K562 (cell line): ENCODE results near the gene MDC1. TPM values are rescaled to one million over a fixed set of nuclear protein-coding genes. Genes with fewer than 3 reads are reported as not detected.

Source experiments
- ARID2 ChIP-seq: fragments of 450-650 bp; IDR thresholded peaks from 2 replicates; pipeline ENCODE4 v1.6.1; 2017; ENCODE audit warnings: antibody characterized with exemption, mild to moderate bottlenecking
- BRF1 ChIP-seq: IDR thresholded peaks from 3 replicates; pipeline ENCODE4 v1.6.1; 2011; ENCODE audit warnings: borderline replicate concordance, mild to moderate bottlenecking; ENCODE audit not compliant: insufficient read length; ENCODE audit errors: extremely low read depth
- CBFA2T2 ChIP-seq: fragments of 450-650 bp; conservative IDR thresholded peaks from 2 replicates; pipeline ENCODE4 v1.6.1; 2017; ENCODE audit warnings: mild to moderate bottlenecking
- EP300 ChIP-seq: IDR thresholded peaks from 2 replicates; pipeline ENCODE4 v1.6.1; 2012; ENCODE audit warnings: low read length, improper control_type of control experiment
- GTF2A2 ChIP-seq: IDR thresholded peaks from 2 replicates; pipeline ENCODE4 v1.6.1; 2016; ENCODE audit warnings: mild to moderate bottlenecking, missing genetic modification characterization, missing compliant biosample characterization
- JUND ChIP-seq, 2 experiments: IDR thresholded peaks; 2 replicates in 1 of 2; 3 replicates in 1 of 2; pipeline ENCODE4 v1.6.1; 2011; ENCODE audit warnings: borderline replicate concordance in 2 of 2, low read depth in 2 of 2, low read length in 2 of 2, improper control_type of control experiment in 1 of 2, missing biosample characterization in 1 of 2, missing genetic modification characterization in 1 of 2, missing genetic modification reagents in 1 of 2
- KDM5B ChIP-seq: fragments of 200-600 bp; sonication (generic); IDR thresholded peaks from 2 replicates; pipeline ENCODE4 v1.6.1; 2012; ENCODE audit warnings: low read depth, mild to moderate bottlenecking, moderate library complexity, low read length, control low read depth, inconsistent platforms; ENCODE audit not compliant: insufficient replicate concordance
- MAFF ChIP-seq: IDR thresholded peaks from 2 replicates; pipeline ENCODE4 v1.6.1; 2012; ENCODE audit warnings: low read length, improper control_type of control experiment
- MAZ ChIP-seq, 2 experiments: fragments of 450-650 bp in 1 of 2; sonication (generic) in 1 of 2; formaldehyde crosslinking; IDR thresholded peaks in 1 of 2; conservative IDR thresholded peaks in 1 of 2; 2 replicates each; pipeline versions ENCODE4 v1.4.0 to v1.5.0; 2020; ENCODE audit warnings: mild to moderate bottlenecking in 1 of 2, missing genetic modification reagents in 1 of 2
- NR2C1 ChIP-seq, 2 experiments: fragments of 450-650 bp; IDR thresholded peaks; 2 replicates each; pipeline ENCODE4 v1.6.1; 2017; ENCODE audit warnings: mild to moderate bottlenecking in 2 of 2, antibody characterized with exemption in 1 of 2, inconsistent platforms in 1 of 2, missing compliant biosample characterization in 1 of 2, missing genetic modification characterization in 1 of 2
- PHB ChIP-seq: fragments of 250-450 bp; sonication (Bioruptor Pico); IDR thresholded peaks from 2 replicates; pipeline ENCODE4 v1.5.0; 2021
- PHF8 ChIP-seq: fragments of 200-600 bp; sonication (generic); IDR thresholded peaks from 2 replicates; pipeline ENCODE4 v1.6.1; 2012; ENCODE audit warnings: mixed run types, mild to moderate bottlenecking, inconsistent platforms, low read length, moderate library complexity, borderline replicate concordance
- PREB ChIP-seq: sonication (generic); formaldehyde crosslinking; IDR thresholded peaks from 2 replicates; pipeline ENCODE4 v1.8.1; 2023; ENCODE audit warnings: mild to moderate bottlenecking, missing genetic modification reagents
- RNF219 ChIP-seq: fragments of 250-450 bp; sonication (Bioruptor Pico); IDR thresholded peaks from 2 replicates; pipeline ENCODE4 v1.5.0; 2022; ENCODE audit warnings: mild to moderate bottlenecking
- SMARCE1 ChIP-seq: fragments of 450-650 bp; IDR thresholded peaks from 2 replicates; pipeline ENCODE4 v1.7.1; 2016; ENCODE audit warnings: mild to moderate bottlenecking
- ZKSCAN3 ChIP-seq: fragments of 250-450 bp; sonication (Bioruptor Pico); IDR thresholded peaks from 2 replicates; pipeline ENCODE4 v1.4.0; 2020
- ZNF655 ChIP-seq: fragments of 250-450 bp; sonication (Bioruptor Pico); IDR thresholded peaks from 2 replicates; pipeline ENCODE4 v1.5.0; 2021
- polyA plus RNA-seq, 8 experiments: library from polyadenylated mRNA; depleted of rRNA in 4 of 8; stranded (reverse) in 5 of 8; unstranded in 3 of 8; fragments of >200 nt; fragmentation: Nextera tagmentation in 2 of 8; fragmentation: Illumina TruSeq in 1 of 8; extraction: Ambion mirVana in 2 of 8; extraction: Trizol in 1 of 8; gene quantifications; 2 replicates each; pipeline versions ENCODE4 v1.2.1 to v1.2.3, GENCODE V29; 2011 to 2014; ENCODE audit warnings: inconsistent platforms in 1 of 8, missing spikeins in 1 of 8
- total RNA-seq, 7 experiments: library from RNA; depleted of rRNA in 6 of 7; stranded (reverse); fragments of >200 nt in 6 of 7; fragmentation: Illumina TruSeq in 2 of 7; extraction: Trizol in 2 of 7; gene quantifications; 2 replicates each; pipeline versions ENCODE4 v1.2.1 to v1.2.3, GENCODE V29; 2011 to 2021; ENCODE audit warnings: low replicate concordance in 1 of 7
- TF ChIP-seq, protein P1 (sequence below): fragments of 450-650 bp; IDR thresholded peaks from 2 replicates; pipeline ENCODE4 v1.6.1; 2014; ENCODE audit warnings: low read depth, mild to moderate bottlenecking, moderate library complexity, borderline replicate concordance
- TF ChIP-seq, protein P2 (sequence below): fragments of 450-650 bp; formaldehyde crosslinking; conservative IDR thresholded peaks from 2 replicates; pipeline ENCODE4 v1.4.0; 2022; ENCODE audit warnings: mild to moderate bottlenecking, missing genetic modification characterization

The MDC1 gene
- total and polyA plus RNA-seq, 9 of the 15 experiments (the other 6 are each of a cell fraction or from before 2014, with no cell fraction given) = 8.2 to 114 (median 20.0) TPM

GRCh38 chr6:30684386-30685156, 32.5 kb downstream of the MDC1 start (continued):
- TF ChIP-seq PREB (CRISPR knock-in tag) = no peak
- no peak for TF ChIP-seq CBFA2T2
- TF ChIP-seq KDM5B = peak; percentile 8
- TF ChIP-seq NR2C1 (IDR thresholded peaks at IDR 0.05) = no peak
- TF ChIP-seq NR2C1 (tag; IDR thresholded peaks at IDR 0.05) = no peak
- no peak for TF ChIP-seq ZNF655 (CRISPR knock-in tag)
- no peak for TF ChIP-seq ZKSCAN3 (CRISPR knock-in tag)
- TF ChIP-seq, protein P1, sequence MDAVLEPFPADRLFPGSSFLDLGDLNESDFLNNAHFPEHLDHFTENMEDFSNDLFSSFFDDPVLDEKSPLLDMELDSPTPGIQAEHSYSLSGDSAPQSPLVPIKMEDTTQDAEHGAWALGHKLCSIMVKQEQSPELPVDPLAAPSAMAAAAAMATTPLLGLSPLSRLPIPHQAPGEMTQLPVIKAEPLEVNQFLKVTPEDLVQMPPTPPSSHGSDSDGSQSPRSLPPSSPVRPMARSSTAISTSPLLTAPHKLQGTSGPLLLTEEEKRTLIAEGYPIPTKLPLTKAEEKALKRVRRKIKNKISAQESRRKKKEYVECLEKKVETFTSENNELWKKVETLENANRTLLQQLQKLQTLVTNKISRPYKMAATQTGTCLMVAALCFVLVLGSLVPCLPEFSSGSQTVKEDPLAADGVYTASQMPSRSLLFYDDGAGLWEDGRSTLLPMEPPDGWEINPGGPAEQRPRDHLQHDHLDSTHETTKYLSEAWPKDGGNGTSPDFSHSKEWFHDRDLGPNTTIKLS = no peak
- no peak for TF ChIP-seq MAFF
- TF ChIP-seq ARID2 = 0 out of 2 replicates have a peak, but pooled peaks have one; percentile 24
- no peak for TF ChIP-seq GTF2A2 (tag)
- TF ChIP-seq JUND (IDR thresholded peaks at IDR 0.05; ENCODE audit: borderline replicate concordance, low read depth, low read length) = 0 out of 2 replicates have a peak, but pooled peaks have one; percentile 4
- TF ChIP-seq JUND (tag; IDR thresholded peaks at IDR 0.05; ENCODE audit: borderline replicate concordance, low read depth, low read length) = no peak; the same call in 2 of the 3 replicates
- TF ChIP-seq EP300 = no peak
- no peak for TF ChIP-seq RNF219 (CRISPR knock-in tag)
- no peak for TF ChIP-seq BRF1
- TF ChIP-seq SMARCE1 = no peak
- peak; percentile 79 to 91 for TF ChIP-seq MAZ (CRISPR knock-in tag; conservative IDR thresholded peaks at IDR 0.05 in 1 of 2, IDR thresholded peaks at IDR 0.05 in 1 of 2)
- 0 out of 2 replicates have a peak, but pooled peaks have one; percentile 45 for TF ChIP-seq PHB (CRISPR knock-in tag)
- TF ChIP-seq PHF8 = no peak
- TF ChIP-seq, protein P2, sequence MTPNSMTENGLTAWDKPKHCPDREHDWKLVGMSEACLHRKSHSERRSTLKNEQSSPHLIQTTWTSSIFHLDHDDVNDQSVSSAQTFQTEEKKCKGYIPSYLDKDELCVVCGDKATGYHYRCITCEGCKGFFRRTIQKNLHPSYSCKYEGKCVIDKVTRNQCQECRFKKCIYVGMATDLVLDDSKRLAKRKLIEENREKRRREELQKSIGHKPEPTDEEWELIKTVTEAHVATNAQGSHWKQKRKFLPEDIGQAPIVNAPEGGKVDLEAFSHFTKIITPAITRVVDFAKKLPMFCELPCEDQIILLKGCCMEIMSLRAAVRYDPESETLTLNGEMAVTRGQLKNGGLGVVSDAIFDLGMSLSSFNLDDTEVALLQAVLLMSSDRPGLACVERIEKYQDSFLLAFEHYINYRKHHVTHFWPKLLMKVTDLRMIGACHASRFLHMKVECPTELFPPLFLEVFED (CRISPR knock-in tag) = no peak
